Measurements from ENCODE around the gene EIF4B.

Gene EIF4B

GRCh38 chr12:53054112-53054878 lies 48.0 kb downstream of the EIF4B start:
- no peaks in the 10 kb centered on the region for H3K36me3 Mint-ChIP-seq (ENCODE audit: low read depth)
- peak overlapping the region; percentile 92 for H3K4me3 Mint-ChIP-seq
- H3K4me1 Mint-ChIP-seq (ENCODE audit: low read depth) = peaks cover 11% of the 10 kb centered on the region
- H3K9me3 Mint-ChIP-seq = no peaks in the 10 kb centered on the region
- H3K27ac Mint-ChIP-seq = peak overlapping the region; percentile 92
- no peaks in the 10 kb centered on the region for H3K27me3 Mint-ChIP-seq (ENCODE audit: low read depth)
- DNase-seq (ENCODE audit: low spot score) = peak; percentile 87

GRCh38 chr12:53055471-53056266 lies 49.4 kb downstream of the EIF4B start:
- peak overlapping the region; percentile 24 for H3K4me3 Mint-ChIP-seq
- H3K27me3 Mint-ChIP-seq (ENCODE audit: low read depth) = no peaks in the 10 kb centered on the region
- H3K4me1 Mint-ChIP-seq (ENCODE audit: low read depth) = peaks cover 11% of the 10 kb centered on the region
- no peaks in the 10 kb centered on the region for H3K9me3 Mint-ChIP-seq
- no peak for DNase-seq (ENCODE audit: low spot score)
- H3K27ac Mint-ChIP-seq = no peak overlapping the region
- H3K36me3 Mint-ChIP-seq (ENCODE audit: low read depth) = no peaks in the 10 kb centered on the region

GRCh38 chr12:53056296-53056695 lies 50.0 kb downstream of the EIF4B start:
- no peaks in the 10 kb centered on the region for H3K9me3 Mint-ChIP-seq
- no peaks in the 10 kb centered on the region for H3K27me3 Mint-ChIP-seq (ENCODE audit: low read depth)
- H3K27ac Mint-ChIP-seq = no peak overlapping the region
- no peaks in the 10 kb centered on the region for H3K36me3 Mint-ChIP-seq (ENCODE audit: low read depth)
- H3K4me3 Mint-ChIP-seq = no peak overlapping the region
- DNase-seq (ENCODE audit: low spot score) = no peak
- H3K4me1 Mint-ChIP-seq (ENCODE audit: low read depth) = peaks cover 11% of the 10 kb centered on the region

GRCh38 chr12:53056901-53057300 lies 50.6 kb downstream of the EIF4B start:
- Mint-ChIP-seq H3K27ac (no peak overlapping the region), H3K4me3 (no peak overlapping the region), H3K9me3 (no peaks in the 10 kb centered on the region), H3K4me1 (ENCODE audit: low read depth) (peaks cover 11% of the 10 kb centered on the region), H3K27me3 (ENCODE audit: low read depth) (no peaks in the 10 kb centered on the region), H3K36me3 (ENCODE audit: low read depth) (no peaks in the 10 kb centered on the region)
- DNase-seq (ENCODE audit: low spot score) = no peak

GRCh38 chr12:53057816-53058500 lies 51.7 kb downstream of the EIF4B start:
- H3K9me3 Mint-ChIP-seq = no peaks in the 10 kb centered on the region
- no peak overlapping the region for H3K4me3 Mint-ChIP-seq
- DNase-seq (ENCODE audit: low spot score) = no peak
- H3K27me3 Mint-ChIP-seq (ENCODE audit: low read depth) = no peaks in the 10 kb centered on the region
- no peaks in the 10 kb centered on the region for H3K36me3 Mint-ChIP-seq (ENCODE audit: low read depth)
- H3K27ac Mint-ChIP-seq = no peak overlapping the region
- H3K4me1 Mint-ChIP-seq (ENCODE audit: low read depth) = peaks cover 11% of the 10 kb centered on the region

GRCh38 chr12:53058674-53059433 lies 52.6 kb downstream of the EIF4B start:
- no peak for DNase-seq (ENCODE audit: low spot score)
- no peak overlapping the region for H3K27ac Mint-ChIP-seq
- no peaks in the 10 kb centered on the region for H3K36me3 Mint-ChIP-seq (ENCODE audit: low read depth)

GRCh38 chr12:53059434-53060063 lies 53.3 kb downstream of the EIF4B start:
- Mint-ChIP-seq H3K27me3 (ENCODE audit: low read depth) (no peaks in the 10 kb centered on the region), H3K4me1 (ENCODE audit: low read depth) (peaks cover 2% of the 10 kb centered on the region), H3K36me3 (ENCODE audit: low read depth) (peaks cover 2% of the 10 kb centered on the region), H3K9me3 (no peaks in the 10 kb centered on the region), H3K27ac (no peak overlapping the region), H3K4me3 (no peak overlapping the region)
- no peak for DNase-seq (ENCODE audit: low spot score)

More at GRCh38 chr12:53058674-53059433, 52.6 kb downstream of the EIF4B start:
- H3K4me1 Mint-ChIP-seq (ENCODE audit: low read depth) = peaks cover 6% of the 10 kb centered on the region
- H3K27me3 Mint-ChIP-seq (ENCODE audit: low read depth) = no peaks in the 10 kb centered on the region
- no peak overlapping the region for H3K4me3 Mint-ChIP-seq
- H3K9me3 Mint-ChIP-seq = no peaks in the 10 kb centered on the region

GRCh38 chr12:53060064-53060720 lies 53.9 kb downstream of the EIF4B start:
- no peaks in the 10 kb centered on the region for H3K9me3 Mint-ChIP-seq
- no peak for DNase-seq (ENCODE audit: low spot score)
- H3K4me1 Mint-ChIP-seq (ENCODE audit: low read depth) = no peaks in the 10 kb centered on the region

GRCh38 chr12:53060721-53061276 lies 54.5 kb downstream of the EIF4B start:
- Mint-ChIP-seq H3K27me3 (ENCODE audit: low read depth) (no peaks in the 10 kb centered on the region), H3K36me3 (ENCODE audit: low read depth) (peaks cover 10% of the 10 kb centered on the region), H3K27ac (no peak overlapping the region), H3K4me1 (ENCODE audit: low read depth) (no peaks in the 10 kb centered on the region), H3K4me3 (no peak overlapping the region), H3K9me3 (no peaks in the 10 kb centered on the region)
- no peak for DNase-seq (ENCODE audit: low spot score)

More at GRCh38 chr12:53060064-53060720, 53.9 kb downstream of the EIF4B start:
- Mint-ChIP-seq H3K36me3 (ENCODE audit: low read depth) (peaks cover 9% of the 10 kb centered on the region), H3K27me3 (ENCODE audit: low read depth) (no peaks in the 10 kb centered on the region), H3K4me3 (no peak overlapping the region), H3K27ac (no peak overlapping the region)

- DNase-seq (ENCODE audit: low spot score) = no peak
- Mint-ChIP-seq H3K36me3 (ENCODE audit: low read depth) (peaks cover 13% of the 10 kb centered on the region), H3K27ac (no peak overlapping the region), H3K9me3 (no peaks in the 10 kb centered on the region), H3K27me3 (ENCODE audit: low read depth) (no peaks in the 10 kb centered on the region), H3K4me3 (no peak overlapping the region), H3K4me1 (ENCODE audit: low read depth) (peaks cover 2% of the 10 kb centered on the region)
Observed at GRCh38 chr12:53061404-53062010, 55.3 kb downstream of the EIF4B start.

GRCh38 chr12:53062011-53062961 lies 56.0 kb downstream of the EIF4B start:
- H3K36me3 Mint-ChIP-seq (ENCODE audit: low read depth) = peaks cover 16% of the 10 kb centered on the region
- H3K4me3 Mint-ChIP-seq = no peak overlapping the region
- DNase-seq (ENCODE audit: low spot score) = no peak
- no peak overlapping the region for H3K27ac Mint-ChIP-seq
- peaks cover 2% of the 10 kb centered on the region for H3K4me1 Mint-ChIP-seq (ENCODE audit: low read depth)
- no peaks in the 10 kb centered on the region for H3K9me3 Mint-ChIP-seq
- H3K27me3 Mint-ChIP-seq (ENCODE audit: low read depth) = no peaks in the 10 kb centered on the region

Measured in T-helper 2 cell treated with Interferon-gamma antibody and Interleukin-4, amounts not matched to agents 5 μg/mL and 100 μg/mL, for 36 hours (primary cell).